NB4 (cell line): ENCODE results near the gene RGS19.

Experiments
- CTCF ChIP-seq: IDR thresholded peaks from one replicate; pipeline ENCODE4 v1.5.1; 2012; ENCODE audit warnings: low read depth, low read length
- MYC ChIP-seq: IDR thresholded peaks from 2 replicates; pipeline ENCODE4 v1.6.1; 2011; ENCODE audit warnings: low read depth, low read length
- POLR2A ChIP-seq: IDR thresholded peaks from 2 replicates; pipeline ENCODE4 v1.6.1; 2011; ENCODE audit warnings: mild to moderate bottlenecking; ENCODE audit not compliant: insufficient read length; ENCODE audit errors: extremely low read depth
- TF ChIP-seq, protein P1 (sequence below): IDR thresholded peaks from 2 replicates; pipeline ENCODE4 v1.6.1; 2011; ENCODE audit warnings: low read depth, low read length

- TF ChIP-seq CTCF (no peak), POLR2A (no peak), MYC (peak; percentile 85)
- TF ChIP-seq, protein P1, sequence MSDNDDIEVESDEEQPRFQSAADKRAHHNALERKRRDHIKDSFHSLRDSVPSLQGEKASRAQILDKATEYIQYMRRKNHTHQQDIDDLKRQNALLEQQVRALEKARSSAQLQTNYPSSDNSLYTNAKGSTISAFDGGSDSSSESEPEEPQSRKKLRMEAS = peak; percentile 89
Observed at GRCh38 chr20:64111841-64112641, 32.7 kb upstream of the RGS19 start.
